AG20443 (cell line): ENCODE measurements around the gene IL27RA.
"Not testable (repeated sequence)": the region's sequence is repeated elsewhere in the genome, so short reads cannot be mapped to it uniquely, and the experiment has no call there.

ENCODE experiments used
- DNase-seq: peaks from one replicate; pipeline ENCODE4 v3.0.0; 2012; ENCODE audit warnings: low spot score, mixed read lengths

Gene IL27RA

GRCh38 chr19:13999085-13999484, 32.5 kb upstream of the IL27RA start:
- DNase-seq: no peak

GRCh38 chr19:14000691-14001375, 30.7 kb upstream of the IL27RA start:
- no peak for DNase-seq

- DNase-seq: no peak
Observed at GRCh38 chr19:14002571-14003250, 28.9 kb upstream of the IL27RA start.

GRCh38 chr19:14003251-14004055, 28.1 kb upstream of the IL27RA start:
- peak; percentile 12 for DNase-seq

GRCh38 chr19:14004619-14005348, 26.8 kb upstream of the IL27RA start:
- DNase-seq: peak; percentile 34

- peak; percentile 89 for DNase-seq
Observed at GRCh38 chr19:14005349-14006084, 26.0 kb upstream of the IL27RA start.

GRCh38 chr19:14006085-14006765, 25.3 kb upstream of the IL27RA start, which contains the start of gene RFX1:
Gene RFX1, minus strand, starts transcription at chr19:14006320. Its CDS starts 12,477 bp downstream, at chr19:13993843.
- peak; percentile 94 for DNase-seq

GRCh38 chr19:14006766-14007562, 24.6 kb upstream of the IL27RA start:
- DNase-seq: peak; percentile 83

GRCh38 chr19:14012378-14012915, 19.1 kb upstream of the IL27RA start:
- DNase-seq: no peak

GRCh38 chr19:14015524-14016035, 16.0 kb upstream of the IL27RA start:
- no peak for DNase-seq

GRCh38 chr19:14019100-14019499, 12.5 kb upstream of the IL27RA start:
- DNase-seq: no peak

- DNase-seq: not testable (repeated sequence)
Observed at GRCh38 chr19:14019739-14020138, 11.8 kb upstream of the IL27RA start.

- no peak for DNase-seq
Observed at GRCh38 chr19:14021474-14021873, 10.1 kb upstream of the IL27RA start.

- no peak for DNase-seq
Observed at GRCh38 chr19:14022469-14022868, 9.1 kb upstream of the IL27RA start.

- DNase-seq: peak; percentile 70
Observed at GRCh38 chr19:14023404-14024235, 7.9 kb upstream of the IL27RA start.

GRCh38 chr19:14026652-14027192, 4.8 kb upstream of the IL27RA start:
- DNase-seq: not testable (repeated sequence)

GRCh38 chr19:14027856-14028450, 3.6 kb upstream of the IL27RA start, which contains the start of gene RLN3:
Gene RLN3, plus strand, starts transcription at chr19:14028148. Its CDS starts 57 bp downstream, at chr19:14028205.
- DNase-seq: no peak

GRCh38 chr19:14028901-14029300, 2.7 kb upstream of the IL27RA start:
- no peak for DNase-seq
